ENCODE measurements around the gene HDAC11. TPM values are rescaled to one million over a fixed set of nuclear protein-coding genes. Genes with fewer than 3 reads are reported as not detected.

Gene HDAC11
- total and polyA plus RNA-seq, 9 of the 15 experiments (the other 6 are each of a cell fraction or from before 2014, with no cell fraction given) = 0.60 to 6.0 (median 4.5) TPM

- TF ChIP-seq ZNF76 (CRISPR knock-in tag; IDR thresholded peaks at IDR 0.05; ENCODE audit: borderline replicate concordance) = no peak
- TF ChIP-seq IRF9 (tag; IDR thresholded peaks at IDR 0.05) = no peak
- peak; percentile 57; the same call in 1 of the 2 replicates for TF ChIP-seq NCOA1 (IDR thresholded peaks at IDR 0.05; ENCODE audit: low read depth)
- TF ChIP-seq XRCC4 (IDR thresholded peaks at IDR 0.05; ENCODE audit: extremely low read depth, insufficient read depth, insufficient read length) = no peak
- TF ChIP-seq TRIM28 (IDR thresholded peaks at IDR 0.05) = peak; percentile 85; the same call in 1 of the 2 replicates
- peak in 1 of 2 experiments; percentile 54; a peak in 1 of 4 replicates for TF ChIP-seq NONO (IDR thresholded peaks at IDR 0.05; ENCODE audit: low read depth in 2 of 2, low read length in 1 of 2)
- TF ChIP-seq VEZF1 (CRISPR knock-in tag; IDR thresholded peaks at IDR 0.05) = peak; percentile 66; the same call in 1 of the 2 replicates
- TF ChIP-seq PHB2 (IDR thresholded peaks at IDR 0.05; ENCODE audit: low read depth) = peak; percentile 71
- no peak for TF ChIP-seq CREB3 (tag; conservative IDR thresholded peaks at IDR 0.05; ENCODE audit: low read depth)
- peak; percentile 96 for TF ChIP-seq CBFA2T2 (conservative IDR thresholded peaks at IDR 0.05)
- peak; percentile 98 for TF ChIP-seq CBFA2T3 (IDR thresholded peaks at IDR 0.05)
- TF ChIP-seq DPF2 (IDR thresholded peaks at IDR 0.05) = peak; percentile 96
- no peak for TF ChIP-seq ZNF449 (CRISPR knock-in tag; IDR thresholded peaks at IDR 0.05)
- TF ChIP-seq DEAF1 (CRISPR knock-in tag; IDR thresholded peaks at IDR 0.05) = no peak
- no peak for TF ChIP-seq FUS (optimal IDR thresholded peaks at IDR 0.05; ENCODE audit: low read depth, low read length)
- TF ChIP-seq ETV6 (IDR thresholded peaks at IDR 0.05; ENCODE audit: borderline replicate concordance in 1 of 2, low read depth in 2 of 2, low read length in 1 of 2) = no peak
- no peak for TF ChIP-seq ETV6 (CRISPR knock-in tag; IDR thresholded peaks at IDR 0.05; ENCODE audit: borderline replicate concordance)
- no peak for TF ChIP-seq SFPQ (IDR thresholded peaks at IDR 0.05; ENCODE audit: low read depth, low read length)
- no peak for TF ChIP-seq BMI1 (IDR thresholded peaks at IDR 0.05; ENCODE audit: low read length)
Observed at GRCh38 chr3:13546667-13547171, 66.6 kb downstream of the HDAC11 start (continued).

Data from K562 (cell line).